HepG2 (cell line): ENCODE data around the gene TNFRSF1B.

Source experiments
- ATF1 ChIP-seq: IDR thresholded peaks from 2 replicates; pipeline ENCODE4 v1.6.1; 2016; ENCODE audit warnings: mild to moderate bottlenecking, control low read depth
- CTCF ChIP-seq: sonication (generic); formaldehyde crosslinking; IDR thresholded peaks from 2 replicates; pipeline ENCODE4 v1.5.0; 2020; ENCODE audit warnings: mild to moderate bottlenecking, missing genetic modification reagents, moderate library complexity
- FOXJ3 ChIP-seq: sonication (generic); formaldehyde crosslinking; IDR thresholded peaks from 2 replicates; pipeline ENCODE4 v1.4.0; 2020; ENCODE audit warnings: missing genetic modification reagents, mild to moderate bottlenecking, borderline replicate concordance
- KDM4B ChIP-seq: sonication (generic); formaldehyde crosslinking; IDR thresholded peaks from 2 replicates; pipeline ENCODE4 v1.4.0; 2020; ENCODE audit warnings: missing genetic modification reagents
- NFRKB ChIP-seq: fragments of 450-650 bp; IDR thresholded peaks from 2 replicates; pipeline ENCODE4 v1.6.1; 2017
- RFX1 ChIP-seq: fragments of 450-650 bp; IDR thresholded peaks from 2 replicates; pipeline ENCODE4 v1.6.1; 2017
- RFX5 ChIP-seq: IDR thresholded peaks from 2 replicates; pipeline ENCODE4 v1.6.1; 2011; ENCODE audit warnings: low read depth, low read length, improper control_type of control experiment
- RFXANK ChIP-seq: IDR thresholded peaks from 2 replicates; pipeline ENCODE4 v1.6.1; 2016
- ZBTB2 ChIP-seq: sonication (generic); formaldehyde crosslinking; IDR thresholded peaks from 2 replicates; pipeline ENCODE4 v1.8.0; 2022; ENCODE audit warnings: low read depth, missing genetic modification reagents
- ZNF660 ChIP-seq: sonication (generic); formaldehyde crosslinking; IDR thresholded peaks from 2 replicates; pipeline ENCODE4 v1.5.1; 2020; ENCODE audit warnings: mild to moderate bottlenecking, low read depth, missing genetic modification reagents, borderline replicate concordance
- ZSCAN20 ChIP-seq: sonication (generic); formaldehyde crosslinking; IDR thresholded peaks from 2 replicates; pipeline ENCODE4 v1.4.0; 2020; ENCODE audit warnings: missing genetic modification reagents, mild to moderate bottlenecking, borderline replicate concordance
- TF ChIP-seq, protein P1 (sequence below): conservative IDR thresholded peaks from 2 replicates; pipeline ENCODE4 v1.6.1; 2018; ENCODE audit warnings: missing genetic modification reagents

GRCh38 chr1:12162459-12163137, 4.2 kb upstream of the TNFRSF1B start:
- no peak for TF ChIP-seq ATF1 (CRISPR knock-in tag)
- no peak for TF ChIP-seq RFX5
- no peak for TF ChIP-seq ZBTB2 (CRISPR knock-in tag)
- no peak for TF ChIP-seq FOXJ3
- TF ChIP-seq CTCF (CRISPR knock-in tag): no peak
- TF ChIP-seq RFX1: no peak
- TF ChIP-seq, protein P1, sequence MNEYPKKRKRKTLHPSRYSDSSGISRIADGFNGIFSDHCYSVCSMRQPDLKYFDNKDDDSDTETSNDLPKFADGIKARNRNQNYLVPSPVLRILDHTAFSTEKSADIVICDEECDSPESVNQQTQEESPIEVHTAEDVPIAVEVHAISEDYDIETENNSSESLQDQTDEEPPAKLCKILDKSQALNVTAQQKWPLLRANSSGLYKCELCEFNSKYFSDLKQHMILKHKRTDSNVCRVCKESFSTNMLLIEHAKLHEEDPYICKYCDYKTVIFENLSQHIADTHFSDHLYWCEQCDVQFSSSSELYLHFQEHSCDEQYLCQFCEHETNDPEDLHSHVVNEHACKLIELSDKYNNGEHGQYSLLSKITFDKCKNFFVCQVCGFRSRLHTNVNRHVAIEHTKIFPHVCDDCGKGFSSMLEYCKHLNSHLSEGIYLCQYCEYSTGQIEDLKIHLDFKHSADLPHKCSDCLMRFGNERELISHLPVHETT (CRISPR knock-in tag): no peak
- no peak for TF ChIP-seq NFRKB
- no peak for TF ChIP-seq ZNF660 (CRISPR knock-in tag)
- no peak for TF ChIP-seq RFXANK (CRISPR knock-in tag)
- no peak for TF ChIP-seq ZSCAN20 (CRISPR knock-in tag)
- TF ChIP-seq KDM4B (CRISPR knock-in tag): no peak
